Lung (tissue), 12 donors: Measurements from ENCODE around the gene BPIFB2. TPM values are rescaled to one million over a fixed set of nuclear protein-coding genes. Genes with fewer than 3 reads are reported as not detected.

ENCODE experiments used
- ATAC-seq: fragments of 200-7000 bp; cut with Tn5 transposase; one replicate; pipeline ENCODE4 v1.9.1; 2020; ENCODE audit warnings: moderate number of reproducible peaks; ENCODE audit not compliant: insufficient read depth, low FRiP score
- DNase-seq, 3 donors: peaks; one replicate each; pipeline ENCODE4 v3.0.0-alpha.2; 2013 to 2017
- H3K27ac ChIP-seq, 2 donors: one replicate each; pipeline ENCODE4 v1.5.1; 2013; ENCODE audit warnings: mild to moderate bottlenecking in 2 of 2, moderate library complexity in 2 of 2, control low read depth in 1 of 2, inconsistent platforms in 1 of 2, low read depth in 1 of 2, low read length in 1 of 2
- H3K27me3 ChIP-seq, 3 donors: one replicate each; pipeline ENCODE4 v1.5.1; 2013; ENCODE audit warnings: low read length in 2 of 3; ENCODE audit not compliant: control insufficient read depth in 3 of 3, insufficient read depth in 3 of 3
- H3K36me3 ChIP-seq, 4 donors: one replicate each; pipeline ENCODE4 v1.5.1; 2013; ENCODE audit warnings: low read length in 4 of 4, mild to moderate bottlenecking in 1 of 4, moderate library complexity in 1 of 4; ENCODE audit not compliant: control insufficient read depth in 4 of 4, insufficient read depth in 4 of 4
- H3K4me1 ChIP-seq, 5 donors: one replicate each; pipeline ENCODE4 v1.5.1; 2013; ENCODE audit warnings: low read length in 5 of 5, mild to moderate bottlenecking in 2 of 5, moderate library complexity in 1 of 5; ENCODE audit not compliant: control insufficient read depth in 5 of 5, insufficient read depth in 5 of 5
- H3K4me3 ChIP-seq: one replicate; pipeline ENCODE4 v1.5.1; 2013; ENCODE audit warnings: mild to moderate bottlenecking, control low read depth, moderate library complexity
- H3K9ac ChIP-seq, 2 donors: one replicate each; pipeline ENCODE4 v1.5.1; 2013; ENCODE audit warnings: low read length in 2 of 2, control low read depth in 1 of 2; ENCODE audit not compliant: insufficient read depth in 1 of 2
- H3K9me3 ChIP-seq, 4 donors: one replicate each; pipeline ENCODE4 v1.5.1; 2013; ENCODE audit warnings: low read length in 3 of 4, mild to moderate bottlenecking in 1 of 4, moderate library complexity in 1 of 4; ENCODE audit not compliant: control insufficient read depth in 4 of 4, insufficient read depth in 3 of 4
- CTCF ChIP-seq: IDR thresholded peaks from 2 replicates; pipeline ENCODE4 v1.5.1; 2012; ENCODE audit warnings: mild to moderate bottlenecking; ENCODE audit errors: control extremely low read depth, extremely low read depth
- WGBS, 2 donors: extraction: QIAGEN DNeasy Blood & Tissue Kit; methylation state at CpG; one replicate each; pipeline ENCODE4 v1.1.7; 2013; 5-methylcytosine and 5-hydroxymethylcytosine counted together
- polyA plus RNA-seq, 2 donors: library from polyadenylated mRNA; stranded (reverse); fragments of 200-250 nt; gene quantifications; one replicate each; pipeline ENCODE4 v1.2.1, GENCODE V29; 2013
- total RNA-seq, 2 donors: library from RNA; depleted of rRNA in 1 of 2; stranded (reverse); fragments of >200 nt in 1 of 2; gene quantifications; one replicate each; pipeline ENCODE4 v1.2.1, GENCODE V29; 2014 to 2021
- donor health status: control.
- donor health status: control.
- donor health status: Bipolar disorder and iron deficiency.
- donor health status: healthy.
- donor health status: DM: yes; HTN: yes; CAD: no.

Gene BPIFB2
- total and polyA plus RNA-seq, 4 donors: 0.41 to 3.0 (median 1.6) TPM

- H3K9ac ChIP-seq: no peak overlapping the region
- 70 to 73% methylated on average over 5 of the region's 5 CpGs for WGBS, 2 donors
- H3K27me3 ChIP-seq: peaks cover 2 to 15% (median 3%) of the 10 kb centered on the region in 3 donors
- no peak overlapping the region for H3K27ac ChIP-seq
- H3K36me3 ChIP-seq: no peaks in the 10 kb centered on the region
- no peak for DNase-seq
- no peak for ATAC-seq
- no peaks in the 10 kb centered on the region for H3K4me1 ChIP-seq
- no peak for TF ChIP-seq CTCF
- H3K4me3 ChIP-seq: no peak overlapping the region
- peaks cover 0 to 5% (median 2%) of the 10 kb centered on the region in 4 donors for H3K9me3 ChIP-seq
Observed at GRCh38 chr20:33037456-33037855, 30.0 kb downstream of the BPIFB2 start.

- no peak for TF ChIP-seq CTCF
- Histone ChIP-seq H3K27ac (no peak overlapping the region), H3K4me3 (no peak overlapping the region), H3K9ac (no peak overlapping the region), H3K27me3 (peaks cover 2 to 15% (median 3%) of the 10 kb centered on the region in 3 donors), H3K4me1 (no peaks in the 10 kb centered on the region), H3K36me3 (no peaks in the 10 kb centered on the region), H3K9me3 (peaks cover 0 to 5% (median 2%) of the 10 kb centered on the region in 4 donors)
- DNase-seq: no peak
- ATAC-seq: no peak
- 89 to 93% methylated on average over 4 of the region's 4 CpGs for WGBS, 2 donors
Observed at GRCh38 chr20:33038243-33038642, 30.7 kb downstream of the BPIFB2 start.

- peaks cover 2 to 11% (median 3%) of the 10 kb centered on the region in 3 donors for H3K27me3 ChIP-seq
- no peak overlapping the region for H3K4me3 ChIP-seq
- H3K9ac ChIP-seq: no peak overlapping the region
- WGBS, 2 donors: 89 to 92% methylated on average over 3 of the region's 3 CpGs
- ATAC-seq (no peak), DNase-seq (no peak)
- peaks cover 0 to 10% (median 4%) of the 10 kb centered on the region in 4 donors for H3K9me3 ChIP-seq
- H3K36me3 ChIP-seq: no peaks in the 10 kb centered on the region
- no peaks in the 10 kb centered on the region for H3K4me1 ChIP-seq
- TF ChIP-seq CTCF: no peak
- no peak overlapping the region for H3K27ac ChIP-seq
Observed at GRCh38 chr20:33042430-33042829, 34.9 kb downstream of the BPIFB2 start.
